GM12875 (cell line): ENCODE measurements around the gene BIRC7.

Source experiments
- H3K4me3 ChIP-seq: one replicate; pipeline ENCODE4 v1.5.1; 2011; ENCODE audit warnings: low read depth, low read length, control low read depth
- CTCF ChIP-seq: IDR thresholded peaks from 2 replicates; pipeline ENCODE4 v1.5.1; 2011; ENCODE audit warnings: low read depth, mild to moderate bottlenecking, control low read depth, inconsistent platforms, low read length, moderate library complexity, borderline replicate concordance; ENCODE audit not compliant: insufficient read depth

BIRC7 gene

GRCh38 chr20:63272105-63273058, 36.7 kb downstream of the BIRC7 start, which contains the start of gene ARFGAP1:
Gene ARFGAP1, plus strand, starts transcription at chr20:63272813. Its CDS starts 2,768 bp downstream, at chr20:63275581.
- peak within 1 kb of the TSS; percentile 59 for H3K4me3 ChIP-seq
- TF ChIP-seq CTCF = no peak

- no peak for TF ChIP-seq CTCF
- peak overlapping the region; percentile 59 for H3K4me3 ChIP-seq
Observed at GRCh38 chr20:63273059-63273579, 37.4 kb downstream of the BIRC7 start.

DNA sequence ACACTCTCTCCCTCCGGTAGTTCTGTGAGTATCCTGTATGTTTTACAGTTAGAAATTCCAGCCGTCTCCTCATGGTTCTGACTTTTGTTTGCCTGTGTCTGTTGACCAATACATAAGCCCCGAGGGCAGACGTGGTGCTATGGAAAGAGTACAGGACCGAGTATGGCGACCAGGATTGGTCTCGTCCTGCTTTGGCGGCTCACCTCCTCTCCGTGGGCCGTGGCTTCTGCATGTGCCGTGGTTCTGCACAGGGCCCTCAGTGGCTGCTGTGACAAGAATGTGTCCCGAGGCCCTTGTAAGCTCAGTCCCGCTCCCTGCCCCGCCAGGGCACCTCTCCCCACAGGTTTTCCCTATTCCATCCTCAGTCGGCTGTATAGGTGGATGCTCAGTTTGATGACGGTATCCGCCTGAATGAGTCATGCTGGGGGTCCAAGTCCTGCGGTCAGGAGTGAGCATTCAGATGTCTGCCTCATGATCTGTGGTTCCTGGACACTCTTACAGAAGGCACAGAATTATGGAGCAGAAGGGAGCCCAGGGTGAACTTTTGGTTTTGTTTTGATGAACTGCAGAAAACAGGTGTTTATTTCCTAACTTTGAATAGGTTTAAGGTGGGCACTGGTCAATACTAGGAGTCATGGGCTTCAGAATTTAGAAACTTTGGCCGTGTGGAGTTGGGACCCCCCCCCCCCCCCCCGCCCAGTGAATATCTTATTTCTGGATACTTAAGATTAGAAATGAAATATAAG, 38.1 kb downstream of the BIRC7 start:
- peak overlapping the region; percentile 59 for H3K4me3 ChIP-seq
- TF ChIP-seq CTCF = no peak

- TF ChIP-seq CTCF = no peak
- no peak overlapping the region for H3K4me3 ChIP-seq
Observed at GRCh38 chr20:63274381-63275228, 38.9 kb downstream of the BIRC7 start.

DNA sequence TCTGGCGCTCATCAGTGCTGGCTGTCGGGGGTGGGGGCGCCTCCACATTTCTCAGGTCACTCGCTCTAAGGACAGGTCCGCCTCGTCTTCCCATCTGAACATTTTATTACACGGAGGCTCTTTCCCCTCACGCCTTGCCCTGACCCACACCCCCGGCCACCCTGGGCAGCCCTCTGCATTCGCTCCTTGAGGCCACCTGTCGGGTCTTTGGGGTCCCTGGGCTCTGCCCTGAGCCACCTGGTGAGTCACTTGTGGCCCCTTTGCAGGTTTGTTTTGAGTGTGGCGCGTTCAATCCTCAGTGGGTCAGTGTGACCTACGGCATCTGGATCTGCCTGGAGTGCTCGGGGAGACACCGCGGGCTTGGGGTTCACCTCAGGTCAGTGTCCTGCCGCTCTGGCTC, 40.1 kb downstream of the BIRC7 start:
- H3K4me3 ChIP-seq = no peak overlapping the region
- TF ChIP-seq CTCF = no peak

DNA sequence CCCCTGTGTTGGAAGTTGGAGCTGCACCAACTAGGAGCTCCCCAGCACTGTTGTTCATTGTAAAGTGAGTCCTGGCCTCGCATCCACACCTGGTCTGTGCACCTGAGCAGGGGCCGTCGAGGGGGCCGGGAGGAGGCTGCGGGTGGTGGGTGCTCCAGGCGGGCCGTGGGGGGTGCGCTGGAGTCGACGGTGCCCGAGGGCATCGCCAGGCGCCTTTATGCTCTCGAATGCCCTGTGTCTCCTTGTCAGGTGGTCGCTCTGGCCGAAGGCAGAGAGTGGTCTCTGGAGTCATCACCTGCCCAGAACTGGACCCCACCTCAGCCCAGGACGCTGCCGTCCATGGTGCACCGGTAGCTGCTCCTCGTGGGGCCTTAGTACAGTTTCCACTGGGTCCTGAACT, 41.3 kb downstream of the BIRC7 start:
- no peak overlapping the region for H3K4me3 ChIP-seq
- TF ChIP-seq CTCF = no peak
